H1 (cell line): ENCODE data around the gene ZNF835. TPM values are rescaled to one million over a fixed set of nuclear protein-coding genes. Genes with fewer than 3 reads are reported as not detected.
A peak's percentile ranks its signal among the peaks of the same experiment; 100 is the strongest.

Source experiments
- CTCF ChIA-PET: fragments of 300-600 bp; sonication (Branson Sonifier 250); formaldehyde crosslinking; loops from one replicate; lab custom pipeline; 2021; ENCODE audit not compliant: partially characterized antibody; lab: Charles Lee
- POLR2A ChIA-PET: fragments of 300-600 bp; sonication (Branson Sonifier 250); formaldehyde crosslinking; loops from one replicate; lab custom pipeline; 2021; ENCODE audit warnings: inconsistent platforms; ENCODE audit not compliant: partially characterized antibody; lab: Charles Lee
- DNase-seq, 2 experiments: peaks; one replicate each; pipeline versions ENCODE4 v3.0.0 to v3.0.0-alpha.2; 2010 to 2022; ENCODE audit warnings: low spot score in 2 of 2, low read depth in 1 of 2, mixed read lengths in 1 of 2
- FAIRE-seq: peaks from 2 replicates; lab custom pipeline; 2011; peaks lifted over from hg19 to GRCh38; lab: Jason Lieb, UNC
- H2AFZ ChIP-seq: 2 replicates; pipeline ENCODE4 v1.8.1; 2012; ENCODE audit warnings: low read length, inconsistent platforms
- H2AK5ac ChIP-seq: 2 replicates; pipeline ENCODE4 v1.6.1; 2013; ENCODE audit warnings: low read depth, low read length
- H2BK120ac ChIP-seq: replicated peaks from 2 replicates; pipeline ENCODE3; 2013; ENCODE audit warnings: low read depth, low read length, inconsistent platforms
- H2BK12ac ChIP-seq: 2 replicates; pipeline ENCODE4 v1.6.1; 2013; ENCODE audit warnings: low read depth, low read length
- H2BK15ac ChIP-seq: 2 replicates; pipeline ENCODE4 v1.6.1; 2013; ENCODE audit warnings: low read length
- H2BK20ac ChIP-seq: 2 replicates; pipeline ENCODE4 v1.6.1; 2013; ENCODE audit warnings: low read length
- H2BK5ac ChIP-seq: 2 replicates; pipeline ENCODE4 v1.6.1; 2013; ENCODE audit warnings: low read depth, low read length
- H3K14ac ChIP-seq: 2 replicates; pipeline ENCODE4 v1.6.1; 2013; ENCODE audit warnings: inconsistent platforms; ENCODE audit not compliant: insufficient read length
- H3K18ac ChIP-seq: 2 replicates; pipeline ENCODE4 v1.6.1; 2013; ENCODE audit warnings: low read length; ENCODE audit errors: extremely low read depth
- H3K23ac ChIP-seq: 2 replicates; pipeline ENCODE4 v1.6.1; 2013; ENCODE audit warnings: inconsistent platforms; ENCODE audit not compliant: insufficient read length
- H3K23me2 ChIP-seq: 2 replicates; pipeline ENCODE4 v1.6.1; 2013; ENCODE audit warnings: low read depth, low read length
- H3K27ac ChIP-seq: 2 replicates; pipeline ENCODE4 v1.6.1; 2011; ENCODE audit warnings: low read depth, low read length, inconsistent platforms
- H3K27me3 ChIP-seq, 4 experiments: replicated peaks in 1 of 4; 1 replicate in 1 of 4; 2 replicates in 3 of 4; pipeline versions ENCODE4 v1.6.1 to v1.8.1; 2011 to 2013; ENCODE audit warnings: low read length in 3 of 4, mild to moderate bottlenecking in 3 of 4, inconsistent platforms in 2 of 4, mixed read lengths in 2 of 4, moderate library complexity in 1 of 4; ENCODE audit not compliant: control insufficient read depth in 3 of 4, insufficient read depth in 3 of 4; ENCODE audit errors: extremely low read depth in 1 of 4
- H3K36me3 ChIP-seq, 4 experiments: 2 replicates each; pipeline versions ENCODE4 v1.6.1 to v1.8.1; 2011 to 2013; ENCODE audit warnings: mild to moderate bottlenecking in 4 of 4, low read length in 3 of 4, moderate library complexity in 2 of 4, control low read depth in 1 of 4, inconsistent platforms in 1 of 4; ENCODE audit not compliant: insufficient read depth in 4 of 4, control insufficient read depth in 2 of 4
- H3K4ac ChIP-seq: replicated peaks from 2 replicates; pipeline ENCODE3; 2013; ENCODE audit warnings: low read length, low read depth, mixed read lengths, inconsistent platforms; ENCODE audit not compliant: insufficient read length
- H3K4me1 ChIP-seq, 4 experiments: replicated peaks in 1 of 4; 1 replicate in 1 of 4; 2 replicates in 3 of 4; pipeline versions ENCODE4 v1.6.1 to v1.8.1; 2011 to 2013; ENCODE audit warnings: low read length in 3 of 4, inconsistent platforms in 2 of 4, mixed read lengths in 1 of 4; ENCODE audit not compliant: insufficient read depth in 4 of 4, control insufficient read depth in 3 of 4
- H3K4me2 ChIP-seq, 2 experiments: 2 replicates each; pipeline versions ENCODE4 v1.6.1 to v1.8.1; 2011 to 2013; ENCODE audit warnings: low read depth in 2 of 2, low read length in 2 of 2, control low read depth in 1 of 2, inconsistent platforms in 1 of 2, mild to moderate bottlenecking in 1 of 2; ENCODE audit not compliant: insufficient read depth in 1 of 2
- H3K4me3 ChIP-seq, 4 experiments: fragments of 200-600, 300-600 bp in 1 of 4; sonication (generic), shearing (Covaris generic), sonication (Bioruptor Twin) in 1 of 4; 2 replicates each; pipeline versions ENCODE4 v1.5.1 to v1.8.1; 2011 to 2016; ENCODE audit warnings: low read length in 4 of 4, low read depth in 3 of 4, control low read depth in 2 of 4, inconsistent platforms in 2 of 4, mild to moderate bottlenecking in 2 of 4, mixed read lengths in 1 of 4, moderate library complexity in 1 of 4; ENCODE audit not compliant: insufficient read depth in 2 of 4; ENCODE audit errors: extremely low read depth in 1 of 4
- H3K56ac ChIP-seq: replicated peaks from 2 replicates; pipeline ENCODE3; 2013; ENCODE audit warnings: low read depth, mild to moderate bottlenecking, mixed read lengths, low read length, inconsistent platforms; ENCODE audit not compliant: insufficient read length
- H3K79me1 ChIP-seq: 2 replicates; pipeline ENCODE4 v1.6.1; 2013; ENCODE audit warnings: low read depth, low read length, control low read depth
- H3K79me2 ChIP-seq, 2 experiments: 2 replicates each; pipeline versions ENCODE4 v1.6.1 to v1.8.1; 2012 to 2013; ENCODE audit warnings: low read length in 2 of 2, mild to moderate bottlenecking in 2 of 2, inconsistent platforms in 1 of 2; ENCODE audit not compliant: insufficient read depth in 2 of 2, control insufficient read depth in 1 of 2
- H3K9ac ChIP-seq, 4 experiments: replicated peaks in 1 of 4; 1 replicate in 1 of 4; 2 replicates in 3 of 4; pipeline versions ENCODE4 v1.6.1 to v1.8.1; 2011 to 2013; ENCODE audit warnings: low read depth in 3 of 4, low read length in 3 of 4, control low read depth in 2 of 4, mild to moderate bottlenecking in 2 of 4, moderate library complexity in 2 of 4, inconsistent platforms in 1 of 4; ENCODE audit errors: extremely low read depth in 1 of 4
- H3K9me3 ChIP-seq, 2 experiments: 2 replicates each; pipeline versions ENCODE4 v1.6.1 to v1.8.1; 2012 to 2013; ENCODE audit warnings: mild to moderate bottlenecking in 2 of 2, moderate library complexity in 2 of 2, control low read depth in 1 of 2, inconsistent platforms in 1 of 2, low read depth in 1 of 2, low read length in 1 of 2, mixed read lengths in 1 of 2; ENCODE audit not compliant: insufficient read depth in 2 of 2
- H4K20me1 ChIP-seq, 2 experiments: replicated peaks in 1 of 2; 2 replicates each; pipeline versions ENCODE3 to v1.8.1; 2011 to 2013; ENCODE audit warnings: inconsistent platforms in 2 of 2, low read length in 2 of 2, mild to moderate bottlenecking in 1 of 2; ENCODE audit not compliant: insufficient read depth in 2 of 2, control insufficient read depth in 1 of 2
- H4K5ac ChIP-seq: 2 replicates; pipeline ENCODE4 v1.6.1; 2013; ENCODE audit warnings: low read length, low read depth, mixed read lengths, inconsistent platforms; ENCODE audit not compliant: insufficient read length
- H4K8ac ChIP-seq: 2 replicates; pipeline ENCODE4 v1.8.0; 2013; ENCODE audit warnings: mild to moderate bottlenecking, moderate library complexity, low read length, inconsistent platforms; ENCODE audit not compliant: insufficient read depth; ENCODE audit errors: extremely low read depth
- H4K91ac ChIP-seq: replicated peaks from 2 replicates; pipeline ENCODE3; 2013; ENCODE audit warnings: low read length, mixed read lengths, inconsistent platforms; ENCODE audit not compliant: insufficient read length
- BACH1 ChIP-seq: IDR thresholded peaks from 2 replicates; pipeline ENCODE4 v1.6.1; 2012; ENCODE audit warnings: low read length, improper control_type of control experiment
- SAP30 ChIP-seq: fragments of 300-600 bp; sonication (generic); IDR thresholded peaks from 2 replicates; pipeline ENCODE4 v1.7.1; 2012; ENCODE audit warnings: low read length, moderate library complexity, mild to moderate bottlenecking, inconsistent platforms; ENCODE audit not compliant: insufficient read depth, insufficient replicate concordance
- SP2 ChIP-seq: IDR thresholded peaks from 2 replicates; pipeline ENCODE4 v1.6.1; 2012; ENCODE audit warnings: mild to moderate bottlenecking, low read length, inconsistent platforms
- TAF7 ChIP-seq: optimal IDR thresholded peaks from 2 replicates; pipeline ENCODE3; 2011; ENCODE audit warnings: low read depth, mild to moderate bottlenecking, inconsistent platforms, low read length, moderate library complexity, borderline replicate concordance
- WGBS, 2 experiments: shearing (Covaris generic) in 1 of 2; methylation state at CpG; one replicate each; pipeline versions ENCODE4 v1.1.6 to v1.1.7; 2013 to 2015; ENCODE audit warnings: low lambda C conversion rate in 2 of 2, mixed read lengths in 2 of 2, inconsistent platforms in 1 of 2, low coverage in 1 of 2, missing lambda C conversion rate in 1 of 2; ENCODE audit not compliant: insufficient replicate concordance in 2 of 2, insufficient coverage in 1 of 2, insufficient read length in 1 of 2; ENCODE audit errors: extremely low coverage in 1 of 2, missing lambda C conversion rate in 1 of 2; 5-methylcytosine and 5-hydroxymethylcytosine counted together
- long read RNA-seq, 2 experiments: library from RNA in 1 of 2; library from capped mRNA in 1 of 2; stranded (forward); transcript quantifications; one replicate each; pipeline ENCODE4 v2.0.0, GENCODE V29; 2021; ENCODE audit warnings: inconsistent platforms in 1 of 2
- polyA minus RNA-seq, 3 experiments: library from RNA; depleted of rRNA, polyadenylated mRNA; stranded (reverse); fragments of >200 nt; gene quantifications; 1 replicate in 2 of 3; 2 replicates in 1 of 3; pipeline ENCODE4 v1.2.3, GENCODE V29; 2011
- polyA plus RNA-seq, 7 experiments: library from polyadenylated mRNA; depleted of rRNA in 3 of 7; stranded (reverse) in 5 of 7; unstranded in 2 of 7; fragments of >200 nt in 5 of 7; fragments of 200-250 nt in 2 of 7; gene quantifications; 1 replicate in 5 of 7; 2 replicates in 1 of 7; 4 replicates in 1 of 7; pipeline versions ENCODE4 v1.2.1 to v1.2.3, GENCODE V29; 2011 to 2013; ENCODE audit warnings: missing spikeins in 2 of 7, mixed read lengths in 2 of 7
- total RNA-seq: library from RNA; stranded (reverse); fragmentation: NEBNext Ultra II Directional; extraction: Animal tissue kit (Norgen Biotek cat#: 25700); gene quantifications from 2 replicates; pipeline ENCODE4 v1.2.1, GENCODE V29; 2021
- TF ChIP-seq, protein P1 (sequence below): IDR thresholded peaks from 2 replicates; pipeline ENCODE4 v1.6.1; 2012; ENCODE audit warnings: inconsistent platforms

The ZNF835 gene
- 1.8 and 2.2 TPM in 2 replicates for total RNA-seq
- polyA plus RNA-seq (2011; rRNA removed), result 0.02 and 0.05 TPM in 2 replicates
- polyA plus RNA-seq (2011; cell fraction: cytosol; rRNA removed), result not detected
- not detected for polyA plus RNA-seq (2011; cell fraction: nucleus; rRNA removed)
- polyA plus RNA-seq (2012, experiment 1 of 2), result not detected in 4 replicates
- not detected for polyA plus RNA-seq (2012, experiment 2 of 2)
- 2.2 TPM for polyA plus RNA-seq (2013, experiment 1 of 2)
- polyA plus RNA-seq (2013, experiment 2 of 2), result 1.9 TPM
- polyA minus RNA-seq (2011; rRNA and poly(A)+ RNA removed), result not detected in 2 replicates
- not detected for polyA minus RNA-seq (2011; cell fraction: cytosol; rRNA and poly(A)+ RNA removed)
- polyA minus RNA-seq (2011; cell fraction: nucleus; rRNA and poly(A)+ RNA removed), result not detected
- long read RNA-seq, experiment 1, partial matches to known transcripts, result 0 of 1 reads
- long read RNA-seq, experiment 1, other reads (novel, unspliced or antisense), result 1 of 1 reads
- long read RNA-seq, experiment 2, result 0 reads

DNA sequence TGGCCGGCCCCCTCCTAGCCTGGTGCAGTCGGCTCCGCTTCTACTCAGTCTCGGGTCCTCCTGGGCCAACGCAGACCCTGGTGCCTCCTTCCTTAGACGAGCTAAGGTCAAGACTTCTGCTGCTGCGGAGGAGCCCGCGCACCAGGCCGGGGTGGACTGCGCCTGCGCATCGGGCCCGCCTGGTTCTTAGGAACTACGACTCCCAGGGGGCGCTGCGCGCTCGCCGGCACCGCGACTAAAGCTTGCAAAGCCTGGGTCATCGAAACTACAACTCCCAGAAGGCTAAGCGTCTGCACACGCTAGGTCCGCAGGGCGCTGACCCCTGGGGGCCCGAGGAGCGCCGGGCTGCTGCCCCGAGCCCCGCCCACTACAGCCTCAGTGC is at the start of gene ZNF835:
Gene ZNF835 (minus strand): TSS at position 145 of the 382 bp plus-strand sequence. CDS start 6,559 bp downstream, outside the sequence.
- Histone ChIP-seq H3K14ac (peak within 1 kb of the TSS; percentile 81), H4K5ac (peak within 1 kb of the TSS; percentile 52), H2BK20ac (no peak within 1 kb of the TSS), H2AK5ac (no peak within 1 kb of the TSS), H4K20me1 (peaks cover 0 to 3% of the 10 kb centered on the region in 2 experiments), H3K79me2 (no peaks in the 10 kb centered on the region), H3K9ac (peak within 1 kb of the TSS in 1 of 4 experiments; percentile 24; a peak in 1 of 7 replicates), H2BK12ac (no peak within 1 kb of the TSS), H2BK120ac (no peak within 1 kb of the TSS), H2BK5ac (peak within 1 kb of the TSS; percentile 35; the same call in 1 of the 2 replicates), H3K4me3 (peak within 1 kb of the TSS in 1 of 4 experiments; percentile 92; a peak in 1 of 8 replicates), H3K27ac (no peak within 1 kb of the TSS), H3K23ac (peak within 1 kb of the TSS; percentile 92), H2AFZ (no peak within 1 kb of the TSS), H3K4ac (peak within 1 kb of the TSS; percentile 89), H4K8ac (peak within 1 kb of the TSS; percentile 95; the same call in 1 of the 2 replicates), H3K56ac (peak within 1 kb of the TSS; percentile 73), H3K4me2 (peak within 1 kb of the TSS in 1 of 2 experiments; percentile 91; a peak in 2 of 4 replicates), H4K91ac (peak within 1 kb of the TSS; percentile 59), H3K23me2 (peaks cover 8% of the 10 kb centered on the region), H3K36me3 (no peaks in the 10 kb centered on the region), H2BK15ac (no peak within 1 kb of the TSS), H3K27me3 (no peaks in the 10 kb centered on the region), H3K79me1 (no peaks in the 10 kb centered on the region), H3K18ac (no peak within 1 kb of the TSS; the same call in 1 of the 2 replicates), H3K9me3 (peaks cover 57 to 82% of the 10 kb centered on the region in 2 experiments), H3K4me1 (peaks cover 0 to 10% (median 0%) of the 10 kb centered on the region in 4 experiments; a peak in 1 of 7 replicates)
- peak; percentile 83 to 86 for DNase-seq
- POLR2A ChIA-PET, result no interaction called here
- 86% methylated on average over 14 of the region's 32 CpGs; no CpG with 5 or more reads in 1 of the 2 experiments for WGBS, 2 experiments
- CTCF ChIA-PET, result no interaction called here
- FAIRE-seq, result no peak
- TF ChIP-seq TAF7 (no peak), BACH1 (no peak), SAP30 (no peak), SP2 (no peak)
- TF ChIP-seq, protein P1, sequence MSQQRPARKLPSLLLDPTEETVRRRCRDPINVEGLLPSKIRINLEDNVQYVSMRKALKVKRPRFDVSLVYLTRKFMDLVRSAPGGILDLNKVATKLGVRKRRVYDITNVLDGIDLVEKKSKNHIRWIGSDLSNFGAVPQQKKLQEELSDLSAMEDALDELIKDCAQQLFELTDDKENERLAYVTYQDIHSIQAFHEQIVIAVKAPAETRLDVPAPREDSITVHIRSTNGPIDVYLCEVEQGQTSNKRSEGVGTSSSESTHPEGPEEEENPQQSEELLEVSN, result no peak
